HL-60 (cell line): Measurements from ENCODE around the gene OPALIN.

Experiments used
- CTCF ChIP-seq: IDR thresholded peaks from one replicate; pipeline ENCODE4 v1.5.1; 2011; ENCODE audit warnings: low read length, control low read depth, inconsistent platforms; ENCODE audit not compliant: insufficient read depth
- GABPA ChIP-seq: IDR thresholded peaks from 2 replicates; pipeline ENCODE4 v1.6.1; 2012; ENCODE audit warnings: low read depth

GRCh38 chr10:96400465-96400864 lies 41.7 kb upstream of the OPALIN start:
- no peak for TF ChIP-seq CTCF
- no peak for TF ChIP-seq GABPA
